ENCODE measurements around the gene PRDM15.
A peak's percentile ranks its signal among the peaks of the same experiment; 100 is the strongest.

The PRDM15 gene

GRCh38 chr21:41879190-41879998 is at the start of gene PRDM15:
PRDM15 (minus strand) TSS chr21:41879344; CDS start chr21:41860363, 18,981 bp downstream.
- peak within 1 kb of the TSS; percentile 62 for H3K27ac ChIP-seq

GRCh38 chr21:41928621-41929220 is 49.6 kb upstream of the PRDM15 start:
- no peak overlapping the region for H3K27ac ChIP-seq
- no peak for DNase-seq (ENCODE audit: low read depth, low spot score)

More at GRCh38 chr21:41879190-41879998, at the start of gene PRDM15:
- DNase-seq (ENCODE audit: low read depth, low spot score): peak; percentile 44

- no peak overlapping the region for H3K27ac ChIP-seq
- no peak for DNase-seq (ENCODE audit: low read depth, low spot score)
Observed at GRCh38 chr21:41927727-41928409, 48.7 kb upstream of the PRDM15 start.

GRCh38 chr21:41926807-41927171 is 47.6 kb upstream of the PRDM15 start:
- no peak for DNase-seq (ENCODE audit: low read depth, low spot score)

GRCh38 chr21:41926117-41926806 is 47.1 kb upstream of the PRDM15 start:
- H3K27ac ChIP-seq: peak overlapping the region; percentile 49

More at GRCh38 chr21:41926807-41927171, 47.6 kb upstream of the PRDM15 start:
- H3K27ac ChIP-seq: peak overlapping the region; percentile 49

GRCh38 chr21:41925767-41926116 is 46.6 kb upstream of the PRDM15 start:
- DNase-seq (ENCODE audit: low read depth, low spot score): no peak
- H3K27ac ChIP-seq: no peak overlapping the region

More at GRCh38 chr21:41926117-41926806, 47.1 kb upstream of the PRDM15 start:
- DNase-seq (ENCODE audit: low read depth, low spot score): no peak

GRCh38 chr21:41924368-41924754 is 45.2 kb upstream of the PRDM15 start:
- no peak overlapping the region for H3K27ac ChIP-seq
- no peak for DNase-seq (ENCODE audit: low read depth, low spot score)

- no peak overlapping the region for H3K27ac ChIP-seq
Observed at GRCh38 chr21:41923631-41924367, 44.7 kb upstream of the PRDM15 start.

GRCh38 chr21:41923186-41923585 is 44.0 kb upstream of the PRDM15 start:
- no peak for DNase-seq (ENCODE audit: low read depth, low spot score)
- no peak overlapping the region for H3K27ac ChIP-seq

More at GRCh38 chr21:41923631-41924367, 44.7 kb upstream of the PRDM15 start:
- no peak for DNase-seq (ENCODE audit: low read depth, low spot score)

GRCh38 chr21:41921021-41921420 is 41.9 kb upstream of the PRDM15 start:
- no peak overlapping the region for H3K27ac ChIP-seq
- DNase-seq (ENCODE audit: low read depth, low spot score): no peak

- no peak overlapping the region for H3K27ac ChIP-seq
- DNase-seq (ENCODE audit: low read depth, low spot score): no peak
Observed at GRCh38 chr21:41920476-41920875, 41.3 kb upstream of the PRDM15 start.

GRCh38 chr21:41919666-41920398 is 40.7 kb upstream of the PRDM15 start:
- no peak for DNase-seq (ENCODE audit: low read depth, low spot score)
- no peak overlapping the region for H3K27ac ChIP-seq

- no peak for DNase-seq (ENCODE audit: low read depth, low spot score)
- no peak overlapping the region for H3K27ac ChIP-seq
Observed at GRCh38 chr21:41918561-41919358, 39.6 kb upstream of the PRDM15 start.

- no peak overlapping the region for H3K27ac ChIP-seq
- DNase-seq (ENCODE audit: low read depth, low spot score): no peak
Observed at GRCh38 chr21:41917531-41917930, 38.4 kb upstream of the PRDM15 start.

GRCh38 chr21:41916888-41917433 is 37.8 kb upstream of the PRDM15 start:
- no peak for DNase-seq (ENCODE audit: low read depth, low spot score)
- no peak overlapping the region for H3K27ac ChIP-seq

GRCh38 chr21:41914965-41915364 is 35.8 kb upstream of the PRDM15 start:
- DNase-seq (ENCODE audit: low read depth, low spot score): no peak

GRCh38 chr21:41914358-41914757 is 35.2 kb upstream of the PRDM15 start:
- no peak for DNase-seq (ENCODE audit: low read depth, low spot score)
- H3K27ac ChIP-seq: no peak overlapping the region

More at GRCh38 chr21:41914965-41915364, 35.8 kb upstream of the PRDM15 start:
- no peak overlapping the region for H3K27ac ChIP-seq

- no peak overlapping the region for H3K27ac ChIP-seq
- no peak for DNase-seq (ENCODE audit: low read depth, low spot score)
Observed at GRCh38 chr21:41913230-41913629, 34.1 kb upstream of the PRDM15 start.

All from epithelial cell of prostate (primary cell).